H1 (cell line): Measurements from ENCODE around the gene PPP4R4. TPM values are rescaled to one million over a fixed set of nuclear protein-coding genes. Genes with fewer than 3 reads are reported as not detected.
A peak's percentile ranks its signal among the peaks of the same experiment; 100 is the strongest.

Experiments used
- CTCF ChIA-PET: fragments of 300-600 bp; sonication (Branson Sonifier 250); formaldehyde crosslinking; loops from one replicate; lab custom pipeline; 2021; ENCODE audit not compliant: partially characterized antibody; lab: Charles Lee
- POLR2A ChIA-PET: fragments of 300-600 bp; sonication (Branson Sonifier 250); formaldehyde crosslinking; loops from one replicate; lab custom pipeline; 2021; ENCODE audit warnings: inconsistent platforms; ENCODE audit not compliant: partially characterized antibody; lab: Charles Lee
- DNase-seq, 2 experiments: peaks; one replicate each; pipeline versions ENCODE4 v3.0.0 to v3.0.0-alpha.2; 2010 to 2022; ENCODE audit warnings: low spot score in 2 of 2, low read depth in 1 of 2, mixed read lengths in 1 of 2
- FAIRE-seq: peaks from 2 replicates; lab custom pipeline; 2011; peaks lifted over from hg19 to GRCh38; lab: Jason Lieb, UNC
- H2AFZ ChIP-seq: 2 replicates; pipeline ENCODE4 v1.8.1; 2012; ENCODE audit warnings: low read length, inconsistent platforms
- H2AK5ac ChIP-seq: 2 replicates; pipeline ENCODE4 v1.6.1; 2013; ENCODE audit warnings: low read depth, low read length
- H2BK120ac ChIP-seq: replicated peaks from 2 replicates; pipeline ENCODE3; 2013; ENCODE audit warnings: low read depth, low read length, inconsistent platforms
- H2BK12ac ChIP-seq: 2 replicates; pipeline ENCODE4 v1.6.1; 2013; ENCODE audit warnings: low read depth, low read length
- H2BK15ac ChIP-seq: 2 replicates; pipeline ENCODE4 v1.6.1; 2013; ENCODE audit warnings: low read length
- H2BK20ac ChIP-seq: 2 replicates; pipeline ENCODE4 v1.6.1; 2013; ENCODE audit warnings: low read length
- H2BK5ac ChIP-seq: 2 replicates; pipeline ENCODE4 v1.6.1; 2013; ENCODE audit warnings: low read depth, low read length
- H3K14ac ChIP-seq: 2 replicates; pipeline ENCODE4 v1.6.1; 2013; ENCODE audit warnings: inconsistent platforms; ENCODE audit not compliant: insufficient read length
- H3K18ac ChIP-seq: 2 replicates; pipeline ENCODE4 v1.6.1; 2013; ENCODE audit warnings: low read length; ENCODE audit errors: extremely low read depth
- H3K23ac ChIP-seq: 2 replicates; pipeline ENCODE4 v1.6.1; 2013; ENCODE audit warnings: inconsistent platforms; ENCODE audit not compliant: insufficient read length
- H3K23me2 ChIP-seq: 2 replicates; pipeline ENCODE4 v1.6.1; 2013; ENCODE audit warnings: low read depth, low read length
- H3K27ac ChIP-seq: 2 replicates; pipeline ENCODE4 v1.6.1; 2011; ENCODE audit warnings: low read depth, low read length, inconsistent platforms
- H3K27me3 ChIP-seq, 4 experiments: replicated peaks in 1 of 4; 1 replicate in 1 of 4; 2 replicates in 3 of 4; pipeline versions ENCODE4 v1.6.1 to v1.8.1; 2011 to 2013; ENCODE audit warnings: low read length in 3 of 4, mild to moderate bottlenecking in 3 of 4, inconsistent platforms in 2 of 4, mixed read lengths in 2 of 4, moderate library complexity in 1 of 4; ENCODE audit not compliant: control insufficient read depth in 3 of 4, insufficient read depth in 3 of 4; ENCODE audit errors: extremely low read depth in 1 of 4
- H3K36me3 ChIP-seq, 4 experiments: 2 replicates each; pipeline versions ENCODE4 v1.6.1 to v1.8.1; 2011 to 2013; ENCODE audit warnings: mild to moderate bottlenecking in 4 of 4, low read length in 3 of 4, moderate library complexity in 2 of 4, control low read depth in 1 of 4, inconsistent platforms in 1 of 4; ENCODE audit not compliant: insufficient read depth in 4 of 4, control insufficient read depth in 2 of 4
- H3K4ac ChIP-seq: replicated peaks from 2 replicates; pipeline ENCODE3; 2013; ENCODE audit warnings: low read length, low read depth, mixed read lengths, inconsistent platforms; ENCODE audit not compliant: insufficient read length
- H3K4me1 ChIP-seq, 4 experiments: replicated peaks in 1 of 4; 1 replicate in 1 of 4; 2 replicates in 3 of 4; pipeline versions ENCODE4 v1.6.1 to v1.8.1; 2011 to 2013; ENCODE audit warnings: low read length in 3 of 4, inconsistent platforms in 2 of 4, mixed read lengths in 1 of 4; ENCODE audit not compliant: insufficient read depth in 4 of 4, control insufficient read depth in 3 of 4
- H3K4me2 ChIP-seq, 2 experiments: 2 replicates each; pipeline versions ENCODE4 v1.6.1 to v1.8.1; 2011 to 2013; ENCODE audit warnings: low read depth in 2 of 2, low read length in 2 of 2, control low read depth in 1 of 2, inconsistent platforms in 1 of 2, mild to moderate bottlenecking in 1 of 2; ENCODE audit not compliant: insufficient read depth in 1 of 2
- H3K4me3 ChIP-seq, 4 experiments: fragments of 200-600, 300-600 bp in 1 of 4; sonication (generic), shearing (Covaris generic), sonication (Bioruptor Twin) in 1 of 4; 2 replicates each; pipeline versions ENCODE4 v1.5.1 to v1.8.1; 2011 to 2016; ENCODE audit warnings: low read length in 4 of 4, low read depth in 3 of 4, control low read depth in 2 of 4, inconsistent platforms in 2 of 4, mild to moderate bottlenecking in 2 of 4, mixed read lengths in 1 of 4, moderate library complexity in 1 of 4; ENCODE audit not compliant: insufficient read depth in 2 of 4; ENCODE audit errors: extremely low read depth in 1 of 4
- H3K56ac ChIP-seq: replicated peaks from 2 replicates; pipeline ENCODE3; 2013; ENCODE audit warnings: low read depth, mild to moderate bottlenecking, mixed read lengths, low read length, inconsistent platforms; ENCODE audit not compliant: insufficient read length
- H3K79me1 ChIP-seq: 2 replicates; pipeline ENCODE4 v1.6.1; 2013; ENCODE audit warnings: low read depth, low read length, control low read depth
- H3K79me2 ChIP-seq, 2 experiments: 2 replicates each; pipeline versions ENCODE4 v1.6.1 to v1.8.1; 2012 to 2013; ENCODE audit warnings: low read length in 2 of 2, mild to moderate bottlenecking in 2 of 2, inconsistent platforms in 1 of 2; ENCODE audit not compliant: insufficient read depth in 2 of 2, control insufficient read depth in 1 of 2
- H3K9ac ChIP-seq, 4 experiments: replicated peaks in 1 of 4; 1 replicate in 1 of 4; 2 replicates in 3 of 4; pipeline versions ENCODE4 v1.6.1 to v1.8.1; 2011 to 2013; ENCODE audit warnings: low read depth in 3 of 4, low read length in 3 of 4, control low read depth in 2 of 4, mild to moderate bottlenecking in 2 of 4, moderate library complexity in 2 of 4, inconsistent platforms in 1 of 4; ENCODE audit errors: extremely low read depth in 1 of 4
- H3K9me3 ChIP-seq, 2 experiments: 2 replicates each; pipeline versions ENCODE4 v1.6.1 to v1.8.1; 2012 to 2013; ENCODE audit warnings: mild to moderate bottlenecking in 2 of 2, moderate library complexity in 2 of 2, control low read depth in 1 of 2, inconsistent platforms in 1 of 2, low read depth in 1 of 2, low read length in 1 of 2, mixed read lengths in 1 of 2; ENCODE audit not compliant: insufficient read depth in 2 of 2
- H4K20me1 ChIP-seq, 2 experiments: replicated peaks in 1 of 2; 2 replicates each; pipeline versions ENCODE3 to v1.8.1; 2011 to 2013; ENCODE audit warnings: inconsistent platforms in 2 of 2, low read length in 2 of 2, mild to moderate bottlenecking in 1 of 2; ENCODE audit not compliant: insufficient read depth in 2 of 2, control insufficient read depth in 1 of 2
- H4K5ac ChIP-seq: 2 replicates; pipeline ENCODE4 v1.6.1; 2013; ENCODE audit warnings: low read length, low read depth, mixed read lengths, inconsistent platforms; ENCODE audit not compliant: insufficient read length
- H4K8ac ChIP-seq: 2 replicates; pipeline ENCODE4 v1.8.0; 2013; ENCODE audit warnings: mild to moderate bottlenecking, moderate library complexity, low read length, inconsistent platforms; ENCODE audit not compliant: insufficient read depth; ENCODE audit errors: extremely low read depth
- H4K91ac ChIP-seq: replicated peaks from 2 replicates; pipeline ENCODE3; 2013; ENCODE audit warnings: low read length, mixed read lengths, inconsistent platforms; ENCODE audit not compliant: insufficient read length
- BCL11A ChIP-seq, 2 experiments: IDR thresholded peaks; one replicate each; pipeline ENCODE4 v1.6.1; 2011; ENCODE audit warnings: low read depth in 2 of 2, low read length in 2 of 2, mild to moderate bottlenecking in 2 of 2
- CREB1 ChIP-seq: IDR thresholded peaks from 2 replicates; pipeline ENCODE4 v1.6.1; 2012; ENCODE audit warnings: inconsistent platforms
- WGBS, 2 experiments: shearing (Covaris generic) in 1 of 2; methylation state at CpG; one replicate each; pipeline versions ENCODE4 v1.1.6 to v1.1.7; 2013 to 2015; ENCODE audit warnings: low lambda C conversion rate in 2 of 2, mixed read lengths in 2 of 2, inconsistent platforms in 1 of 2, low coverage in 1 of 2, missing lambda C conversion rate in 1 of 2; ENCODE audit not compliant: insufficient replicate concordance in 2 of 2, insufficient coverage in 1 of 2, insufficient read length in 1 of 2; ENCODE audit errors: extremely low coverage in 1 of 2, missing lambda C conversion rate in 1 of 2; 5-methylcytosine and 5-hydroxymethylcytosine counted together
- polyA plus RNA-seq, 7 experiments: library from polyadenylated mRNA; depleted of rRNA in 3 of 7; stranded (reverse) in 5 of 7; unstranded in 2 of 7; fragments of >200 nt in 5 of 7; fragments of 200-250 nt in 2 of 7; gene quantifications; 1 replicate in 5 of 7; 2 replicates in 1 of 7; 4 replicates in 1 of 7; pipeline versions ENCODE4 v1.2.1 to v1.2.3, GENCODE V29; 2011 to 2013; ENCODE audit warnings: missing spikeins in 2 of 7, mixed read lengths in 2 of 7
- total RNA-seq: library from RNA; stranded (reverse); fragmentation: NEBNext Ultra II Directional; extraction: Animal tissue kit (Norgen Biotek cat#: 25700); gene quantifications from 2 replicates; pipeline ENCODE4 v1.2.1, GENCODE V29; 2021

PPP4R4 gene
- total and polyA plus RNA-seq, 2 of the 8 experiments (the other 6 are each of a cell fraction or from before 2014, with no cell fraction given): 3.3 to 9.6 TPM

DNA sequence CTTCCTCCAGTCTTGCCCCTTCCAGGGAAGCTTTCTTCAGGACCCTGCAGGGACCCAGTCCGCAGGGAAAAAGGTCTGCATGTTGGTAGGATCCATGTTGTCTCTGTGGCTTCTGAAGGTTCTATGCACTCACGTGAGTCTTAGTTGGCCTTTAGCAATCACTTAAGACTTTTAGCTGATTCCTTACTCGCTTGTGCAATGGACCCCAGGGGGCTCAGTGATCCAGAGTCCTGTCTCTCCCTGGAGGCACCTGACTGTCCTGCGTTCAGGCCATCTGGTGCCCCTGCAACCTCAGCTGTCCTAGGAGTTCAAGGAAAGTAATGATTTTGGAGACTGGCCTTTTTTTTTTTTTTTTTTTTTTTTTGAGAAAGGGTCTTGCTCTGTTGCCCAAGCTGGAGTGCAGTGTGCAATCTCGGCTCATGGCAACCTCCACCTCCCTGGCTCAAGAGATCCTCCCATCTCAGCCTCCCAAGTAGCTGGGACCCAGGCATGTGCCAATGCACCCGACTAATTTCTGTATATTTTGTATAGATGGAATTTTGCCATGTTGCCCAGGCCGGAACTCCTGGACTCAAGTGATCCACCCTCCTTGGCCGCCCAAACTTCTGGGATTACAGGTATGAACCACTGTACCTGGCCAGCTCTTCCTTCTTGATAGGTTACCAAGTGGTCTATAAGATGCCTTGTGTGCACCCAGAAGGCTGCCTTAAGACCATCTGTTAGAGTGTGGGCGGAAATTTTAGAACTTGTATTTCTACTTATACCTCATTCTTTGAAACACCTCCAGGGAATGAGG is 49.3 kb upstream of the PPP4R4 start:
- Histone ChIP-seq H3K56ac (no peak overlapping the region), H4K8ac (no peak overlapping the region), H4K5ac (no peak overlapping the region), H3K27me3 (peaks cover 0 to 2% (median 0%) of the 10 kb centered on the region in 4 experiments; a peak in 2 of 7 replicates), H3K9me3 (no peaks in the 10 kb centered on the region; a peak in 1 of 4 replicates), H3K79me1 (no peaks in the 10 kb centered on the region), H2BK15ac (no peak overlapping the region), H2AK5ac (no peak overlapping the region), H3K27ac (no peak overlapping the region), H4K91ac (no peak overlapping the region), H2BK12ac (no peak overlapping the region), H3K23me2 (peaks cover 7% of the 10 kb centered on the region; the same call in 1 of the 2 replicates), H3K4ac (no peak overlapping the region), H3K14ac (no peak overlapping the region), H3K4me3 (no peak overlapping the region), H3K79me2 (no peaks in the 10 kb centered on the region), H2BK20ac (no peak overlapping the region), H3K18ac (no peak overlapping the region), H2AFZ (no peak overlapping the region), H3K4me2 (no peak overlapping the region), H3K9ac (no peak overlapping the region), H3K23ac (no peak overlapping the region), H2BK120ac (no peak overlapping the region), H3K4me1 (peaks cover 0 to 4% (median 2%) of the 10 kb centered on the region in 4 experiments; a peak in 3 of 7 replicates), H4K20me1 (no peaks in the 10 kb centered on the region), H2BK5ac (no peak overlapping the region), H3K36me3 (no peaks in the 10 kb centered on the region)
- DNase-seq: peak in 1 of 2 experiments; percentile 14
- no peak for TF ChIP-seq CREB1
- TF ChIP-seq BCL11A (IDR thresholded peaks at IDR 0.05; ENCODE audit: low read depth in 2 of 2, low read length in 2 of 2): no peak
- FAIRE-seq: no peak
- ChIA-PET CTCF (interaction anchor here (1.0 to 2.2 kb wide), 4 partner anchors 13 to 88 kb away, joined by 3 to 12 read pairs (median 4); no protein-coding TSS in a partner anchor), POLR2A (interaction anchor here (0.8 to 0.9 kb wide), 2 partner anchors 10 to 60 kb away, joined by 3 to 4 read pairs; no protein-coding TSS in a partner anchor)
- WGBS, 2 experiments: 82% methylated on average over 8 of the region's 9 CpGs; no CpG with 5 or more reads in 1 of the 2 experiments
